Lower lobe of right lung (tissue), 2 donors: ENCODE data around the gene CCDC12. TPM values are rescaled to one million over a fixed set of nuclear protein-coding genes. Genes with fewer than 3 reads are reported as not detected.

Experiments
- ATAC-seq, 2 donors: fragments of 200-7000 bp; cut with Tn5 transposase; one replicate each; pipeline ENCODE4 v1.9.1; 2020 to 2022; ENCODE audit warnings: mild to moderate bottlenecking in 2 of 2, moderate library complexity in 2 of 2
- DNase-seq: peaks from one replicate; pipeline ENCODE4 v3.0.0-alpha.2; 2020
- H3K27ac ChIP-seq: fragments of 200-600 bp; one replicate; pipeline ENCODE4 v1.8.0; 2022
- H3K27me3 ChIP-seq: fragments of 200-600 bp; one replicate; pipeline ENCODE4 v1.8.0; 2022; ENCODE audit warnings: low read depth
- H3K36me3 ChIP-seq: fragments of 200-600 bp; one replicate; pipeline ENCODE4 v1.8.0; 2022; ENCODE audit warnings: mild to moderate bottlenecking
- H3K4me1 ChIP-seq: fragments of 200-600 bp; one replicate; pipeline ENCODE4 v1.8.0; 2022
- H3K4me3 ChIP-seq: fragments of 200-600 bp; one replicate; pipeline ENCODE4 v1.8.0; 2022; ENCODE audit warnings: mild to moderate bottlenecking
- H3K9me3 ChIP-seq: fragments of 200-600 bp; one replicate; pipeline ENCODE4 v1.8.0; 2022
- intact Hi-C: fragments of 100-400 bp; cut with DNase I; formaldehyde crosslinking; loops from one replicate; pipeline ENCODE4 v1.11.0; 2022
- total RNA-seq: library from RNA; stranded (reverse); fragmentation: NEBNext Ultra II Directional; extraction: Animal tissue kit (Norgen Biotek cat#: 25700); gene quantifications from one replicate; pipeline ENCODE4 v1.2.1, GENCODE V29; 2021
- TF ChIP-seq, protein P1 (sequence below): fragments of 200-600 bp; IDR thresholded peaks from one replicate; pipeline ENCODE4 v1.8.0; 2022; ENCODE audit warnings: antibody characterized with exemption, mild to moderate bottlenecking
- donor health status: DM: no; HTN: yes; CAD: no; lungs with severe emphysema.

CCDC12 gene
- total RNA-seq, 1 donor from 2014 or later = 42.9 TPM

DNA sequence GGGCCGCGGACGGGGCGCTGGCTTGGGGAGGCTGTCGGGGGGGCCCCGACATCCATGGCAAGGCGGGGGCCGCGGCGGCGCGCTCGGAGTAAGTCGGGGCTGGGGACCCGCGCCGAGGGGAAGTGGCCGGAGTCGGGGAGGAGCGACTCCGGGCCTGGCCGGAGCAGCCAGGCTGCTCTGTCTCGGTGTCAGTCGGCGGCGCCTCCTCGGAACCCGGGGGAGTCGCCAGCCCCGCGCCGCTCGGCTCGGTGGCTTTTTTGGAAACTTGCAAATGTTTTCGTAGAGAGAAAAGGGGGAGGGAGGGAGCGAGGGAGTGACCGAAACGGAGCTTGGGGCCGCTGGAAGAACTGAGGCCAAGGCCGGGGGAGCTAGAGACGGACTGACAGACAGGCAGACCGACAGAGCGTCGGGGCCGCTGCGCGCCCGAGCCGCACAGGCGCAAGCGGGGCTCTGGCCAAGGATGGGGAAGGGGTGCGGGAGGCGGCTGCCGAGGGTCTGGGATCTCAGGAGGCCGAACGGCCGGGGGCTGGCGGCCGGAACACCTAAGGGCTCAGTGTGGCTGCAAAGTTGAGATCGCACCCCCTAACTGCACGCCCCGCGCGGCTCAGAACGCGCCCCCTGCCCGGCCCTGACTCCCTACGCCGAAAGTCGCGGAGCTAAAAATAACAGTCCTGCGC is 94.0 kb downstream of the CCDC12 start:
- Histone ChIP-seq H3K9me3 (no peaks in the 10 kb centered on the region), H3K27me3 (peaks cover 47% of the 10 kb centered on the region), H3K4me3 (peak overlapping the region; percentile 59), H3K36me3 (no peaks in the 10 kb centered on the region), H3K4me1 (peaks cover 20% of the 10 kb centered on the region), H3K27ac (peak overlapping the region; percentile 74)
- intact Hi-C loops = no loop called here
- TF ChIP-seq, protein P1, sequence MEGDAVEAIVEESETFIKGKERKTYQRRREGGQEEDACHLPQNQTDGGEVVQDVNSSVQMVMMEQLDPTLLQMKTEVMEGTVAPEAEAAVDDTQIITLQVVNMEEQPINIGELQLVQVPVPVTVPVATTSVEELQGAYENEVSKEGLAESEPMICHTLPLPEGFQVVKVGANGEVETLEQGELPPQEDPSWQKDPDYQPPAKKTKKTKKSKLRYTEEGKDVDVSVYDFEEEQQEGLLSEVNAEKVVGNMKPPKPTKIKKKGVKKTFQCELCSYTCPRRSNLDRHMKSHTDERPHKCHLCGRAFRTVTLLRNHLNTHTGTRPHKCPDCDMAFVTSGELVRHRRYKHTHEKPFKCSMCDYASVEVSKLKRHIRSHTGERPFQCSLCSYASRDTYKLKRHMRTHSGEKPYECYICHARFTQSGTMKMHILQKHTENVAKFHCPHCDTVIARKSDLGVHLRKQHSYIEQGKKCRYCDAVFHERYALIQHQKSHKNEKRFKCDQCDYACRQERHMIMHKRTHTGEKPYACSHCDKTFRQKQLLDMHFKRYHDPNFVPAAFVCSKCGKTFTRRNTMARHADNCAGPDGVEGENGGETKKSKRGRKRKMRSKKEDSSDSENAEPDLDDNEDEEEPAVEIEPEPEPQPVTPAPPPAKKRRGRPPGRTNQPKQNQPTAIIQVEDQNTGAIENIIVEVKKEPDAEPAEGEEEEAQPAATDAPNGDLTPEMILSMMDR = no peak
- peak; percentile 41 to 54 for ATAC-seq
- DNase-seq = no peak

DNA sequence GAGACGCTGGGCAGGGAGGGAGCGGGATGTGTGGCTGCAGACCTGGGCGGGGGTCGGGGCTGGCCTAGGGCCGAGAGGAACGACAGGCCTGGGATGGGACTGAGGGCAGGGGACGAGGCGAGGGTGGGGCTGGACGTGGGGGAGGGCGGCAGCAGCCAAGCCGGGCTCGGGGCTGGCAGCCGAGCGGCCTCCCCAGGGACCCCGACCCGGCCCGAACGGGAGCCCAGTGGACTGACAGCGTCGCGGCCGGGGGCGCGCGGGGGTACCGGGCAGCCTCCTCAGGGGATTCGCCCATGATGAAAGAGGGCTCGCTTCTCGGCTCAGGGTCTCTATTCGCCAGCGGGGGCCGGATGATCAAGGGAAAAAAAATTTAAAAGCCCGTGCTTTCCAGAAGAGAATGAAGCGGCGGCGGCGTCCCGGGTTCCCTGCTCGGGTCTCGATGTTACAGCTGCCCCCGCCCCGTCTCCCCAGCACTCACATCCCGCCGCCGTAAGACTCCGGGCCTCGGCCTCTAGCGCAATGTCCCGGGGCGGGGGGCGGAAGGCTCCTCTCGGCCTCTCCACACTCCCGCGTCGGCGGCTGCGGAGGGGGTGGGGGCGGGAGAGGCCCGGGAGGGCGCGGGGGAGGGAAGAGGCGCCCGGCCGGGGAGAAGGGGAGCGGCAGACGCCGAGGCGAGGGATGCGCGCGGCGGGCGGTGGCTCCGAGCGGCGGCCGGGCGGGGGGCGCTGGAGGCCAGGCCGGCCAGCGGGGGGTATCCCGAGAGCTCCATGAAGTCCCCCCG is 94.8 kb downstream of the CCDC12 start:
- peaks cover 20% of the 10 kb centered on the region for H3K4me1 ChIP-seq
- intact Hi-C loops = no loop called here
- H3K27me3 ChIP-seq = peaks cover 47% of the 10 kb centered on the region
- H3K9me3 ChIP-seq = no peaks in the 10 kb centered on the region
- H3K4me3 ChIP-seq = peak overlapping the region; percentile 59
- TF ChIP-seq, protein P1 = no peak
- no peak for DNase-seq
- peak overlapping the region; percentile 74 for H3K27ac ChIP-seq
- no peaks in the 10 kb centered on the region for H3K36me3 ChIP-seq
- peak; percentile 39 to 47 for ATAC-seq

DNA sequence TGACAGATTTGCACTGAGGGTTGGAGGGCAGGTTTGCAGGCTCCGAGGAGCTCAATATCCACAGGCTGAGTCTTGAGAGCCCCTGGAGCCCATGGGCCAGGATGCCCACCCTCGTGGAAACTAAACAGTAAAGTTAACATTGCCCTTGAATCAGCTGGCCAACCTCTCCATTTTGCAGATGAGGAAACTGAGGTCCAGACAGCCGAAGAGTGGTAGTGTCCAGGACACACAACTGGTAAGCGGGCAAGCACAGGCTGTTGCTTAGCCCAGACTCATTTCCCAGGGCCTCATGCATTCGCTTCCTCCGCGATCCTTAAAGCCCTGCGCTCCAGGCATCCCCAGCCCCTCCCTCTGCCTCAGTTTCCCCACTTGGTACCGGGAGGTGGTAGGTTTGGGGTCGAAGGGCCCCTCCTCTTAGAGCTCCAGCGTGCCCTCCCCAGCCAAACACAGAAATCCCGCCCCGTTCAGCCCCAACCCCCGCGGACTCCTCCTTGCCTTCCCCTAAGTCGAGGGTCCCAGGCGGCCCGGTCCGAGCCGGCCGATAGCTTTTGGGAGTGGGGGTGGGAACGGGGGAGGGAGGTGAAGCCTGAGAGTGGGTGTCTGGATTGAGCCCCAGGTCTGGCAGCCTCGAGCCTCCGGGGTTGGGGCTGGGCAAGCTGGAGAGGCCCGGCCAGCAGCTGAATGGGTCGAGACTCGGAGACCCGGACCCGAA is 95.5 kb downstream of the CCDC12 start:
- no peaks in the 10 kb centered on the region for H3K9me3 ChIP-seq
- intact Hi-C loops = no loop called here
- H3K27me3 ChIP-seq = peaks cover 47% of the 10 kb centered on the region
- ATAC-seq = no peak
- peak overlapping the region; percentile 59 for H3K4me3 ChIP-seq
- TF ChIP-seq, protein P1 = no peak
- peaks cover 20% of the 10 kb centered on the region for H3K4me1 ChIP-seq
- H3K36me3 ChIP-seq = no peaks in the 10 kb centered on the region
- DNase-seq = no peak
- peak overlapping the region; percentile 74 for H3K27ac ChIP-seq

DNA sequence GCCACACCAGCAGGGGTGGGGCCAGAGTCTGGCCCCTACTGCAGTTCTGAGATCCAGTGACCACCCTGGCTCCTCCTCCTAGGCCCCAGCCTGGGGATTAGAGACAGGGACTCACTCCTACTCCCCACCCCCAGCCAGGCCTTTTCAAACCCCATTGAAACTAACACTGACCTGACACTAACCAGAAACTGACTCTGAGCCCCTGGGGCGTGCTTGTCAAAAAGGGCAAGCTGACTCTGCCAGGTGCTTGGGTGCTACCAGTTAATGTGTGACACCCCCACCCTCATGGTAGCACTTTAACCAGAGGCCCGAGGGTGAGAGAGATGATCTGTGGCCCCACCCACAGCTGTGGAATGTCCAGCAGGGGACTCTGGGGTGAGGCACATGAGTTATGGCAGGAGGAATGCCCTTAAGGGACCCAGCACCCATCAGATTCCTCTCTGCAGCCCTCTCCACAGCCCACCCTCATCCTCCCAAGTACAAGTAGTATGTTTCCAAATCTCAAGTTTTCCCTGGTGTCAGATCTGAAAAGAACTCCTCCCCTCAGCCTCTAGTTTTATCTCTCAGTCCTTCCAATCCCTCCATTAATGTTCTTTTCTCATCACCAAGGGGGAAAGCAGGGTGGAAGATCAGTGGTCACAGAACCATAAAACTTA is 97.6 kb downstream of the CCDC12 start:
- intact Hi-C loops = no loop called here
- no peaks in the 10 kb centered on the region for H3K9me3 ChIP-seq
- H3K4me1 ChIP-seq = peaks cover 18% of the 10 kb centered on the region
- H3K36me3 ChIP-seq = no peaks in the 10 kb centered on the region
- TF ChIP-seq, protein P1 = no peak
- ATAC-seq (peak in 1 of 2 donors; percentile 22), DNase-seq (no peak)
- no peak overlapping the region for H3K27ac ChIP-seq
- H3K4me3 ChIP-seq = no peak overlapping the region
- H3K27me3 ChIP-seq = peaks cover 38% of the 10 kb centered on the region
